ENCODE data around the gene NTN5.

GRCh38 chr19:48713864-48714755, 41.3 kb upstream of the NTN5 start:
- TF ChIP-seq CTCF (conservative IDR thresholded peaks at IDR 0.05; ENCODE audit: low read depth in 2 of 2), result no peak
- TF ChIP-seq EZH2 (IDR thresholded peaks at IDR 0.05; ENCODE audit: low read depth, unreplicated experiment), result no peak
- TF ChIP-seq NANOG (IDR thresholded peaks at IDR 0.05; ENCODE audit: borderline replicate concordance), result no peak
